SU-DHL-6 (cell line): Measurements from ENCODE around the gene STK36.

Source experiments
- CTCF ChIP-seq: fragments of 200-600 bp; sonication (generic); IDR thresholded peaks from one replicate; pipeline ENCODE4 v1.5.1; 2017; ENCODE audit warnings: antibody characterized with exemption, mild to moderate bottlenecking, low read length, moderate library complexity; ENCODE audit not compliant: insufficient read depth, poor library complexity, severe bottlenecking
- EZH2phosphoT487 ChIP-seq: fragments of 200-600 bp; sonication (generic), shearing (Covaris generic); conservative IDR thresholded peaks from 2 replicates; pipeline ENCODE4 v1.6.1; 2018; ENCODE audit warnings: mild to moderate bottlenecking, antibody characterized with exemption, low read length, moderate library complexity, mixed read lengths

DNA sequence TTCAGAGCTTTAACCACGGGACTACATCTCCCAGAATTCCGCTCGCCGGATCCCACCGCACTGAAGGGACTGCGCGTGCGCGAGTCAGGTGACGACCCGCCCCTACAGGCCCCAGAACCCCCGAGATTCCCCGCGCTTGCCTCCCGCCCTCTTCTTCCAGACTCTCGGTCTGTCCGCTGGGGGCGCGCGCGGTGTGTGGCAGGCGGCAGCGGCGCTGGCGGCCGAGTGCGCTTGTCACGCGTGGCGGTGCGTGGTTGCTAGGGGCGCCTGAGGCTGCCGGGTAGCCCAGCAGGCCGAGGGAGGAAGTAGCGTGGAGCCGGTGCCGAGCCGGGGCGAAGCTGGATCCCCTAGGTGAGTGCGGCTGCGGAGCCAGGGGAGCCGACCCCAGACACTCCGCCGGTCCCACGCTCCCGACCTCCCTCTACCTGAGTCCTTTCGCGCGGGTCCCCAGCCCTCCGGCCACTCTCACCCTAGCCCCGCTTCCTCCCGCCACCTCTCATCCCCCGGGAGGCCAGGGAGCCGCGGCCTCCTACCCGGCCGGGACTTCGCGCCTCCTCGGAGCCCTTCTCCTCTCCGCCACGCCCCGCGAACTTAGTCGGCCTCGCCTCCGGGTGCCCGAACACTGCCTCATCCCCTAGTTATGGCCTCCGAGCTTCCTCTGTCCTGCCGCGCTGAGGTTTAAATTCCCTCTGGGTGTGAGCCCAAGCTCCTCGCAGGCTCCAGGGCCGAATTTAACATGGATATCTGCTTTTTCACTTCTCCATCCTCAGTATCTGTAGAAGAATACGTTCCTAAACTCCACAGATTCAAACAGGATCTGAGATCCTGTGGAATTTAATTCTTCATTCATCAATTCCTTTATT is 39.0 kb downstream of the STK36 start, which contains the start of gene TTLL4:
- peak; percentile 77 for TF ChIP-seq CTCF
- TF ChIP-seq EZH2phosphoT487 = no peak
